HepG2 (cell line): ENCODE data around the gene CCDC121. TPM values are rescaled to one million over a fixed set of nuclear protein-coding genes. Genes with fewer than 3 reads are reported as not detected.

Experiments used
- ARNTL ChIP-seq: sonication (generic); formaldehyde crosslinking; IDR thresholded peaks from 2 replicates; pipeline ENCODE4 v1.4.0; 2020; ENCODE audit warnings: mild to moderate bottlenecking, missing genetic modification reagents
- FOXK2 ChIP-seq: fragments of 450-650 bp; IDR thresholded peaks from 2 replicates; pipeline ENCODE4 v1.6.1; 2016
- HNRNPK ChIP-seq: fragments of 200-400 bp; formaldehyde crosslinking; IDR thresholded peaks from 2 replicates; pipeline ENCODE4 v1.6.1; 2018; ENCODE audit warnings: low read length, low read depth, moderate library complexity, mild to moderate bottlenecking; ENCODE audit not compliant: poor library complexity, severe bottlenecking
- KLF6 ChIP-seq: IDR thresholded peaks from 2 replicates; pipeline ENCODE4 v1.8.0; 2016; ENCODE audit warnings: missing biosample characterization, missing genetic modification reagents
- POGZ ChIP-seq: sonication (generic); formaldehyde crosslinking; IDR thresholded peaks from 2 replicates; pipeline ENCODE4 v1.4.0; 2020; ENCODE audit warnings: mild to moderate bottlenecking, missing genetic modification reagents
- PPARG ChIP-seq: conservative IDR thresholded peaks from 2 replicates; pipeline ENCODE4 v1.6.1; 2016; ENCODE audit warnings: missing biosample characterization, missing genetic modification reagents
- SMARCC2 ChIP-seq: fragments of 450-650 bp; IDR thresholded peaks from 2 replicates; pipeline ENCODE4 v1.6.1; 2017; ENCODE audit warnings: antibody characterized with exemption, mild to moderate bottlenecking
- SP2 ChIP-seq: sonication (generic); formaldehyde crosslinking; IDR thresholded peaks from 2 replicates; pipeline ENCODE4 v1.5.1; 2020; ENCODE audit warnings: mild to moderate bottlenecking, missing genetic modification reagents
- ZBTB20 ChIP-seq: sonication (generic); formaldehyde crosslinking; IDR thresholded peaks from 2 replicates; pipeline ENCODE4 v1.8.1; 2023; ENCODE audit warnings: missing genetic modification reagents, low read depth, mild to moderate bottlenecking, borderline replicate concordance
- ZMAT3 ChIP-seq: sonication (generic); formaldehyde crosslinking; conservative IDR thresholded peaks from 2 replicates; pipeline ENCODE4 v1.7.0; 2021; ENCODE audit warnings: missing genetic modification reagents
- ZNF274 ChIP-seq: sonication (generic); formaldehyde crosslinking; IDR thresholded peaks from 2 replicates; pipeline ENCODE4 v1.5.1; 2020; ENCODE audit warnings: mild to moderate bottlenecking, missing genetic modification reagents
- ZNF30 ChIP-seq: sonication (generic); formaldehyde crosslinking; IDR thresholded peaks from 2 replicates; pipeline ENCODE4 v1.5.0; 2020; ENCODE audit warnings: mild to moderate bottlenecking, missing genetic modification reagents
- ZNF564 ChIP-seq: sonication (generic); formaldehyde crosslinking; IDR thresholded peaks from 2 replicates; pipeline ENCODE4 v1.8.1; 2023; ENCODE audit warnings: mild to moderate bottlenecking, missing genetic modification reagents
- ZNF570 ChIP-seq: sonication (generic); formaldehyde crosslinking; IDR thresholded peaks from 2 replicates; pipeline ENCODE4 v1.4.0; 2020; ENCODE audit warnings: mild to moderate bottlenecking, missing genetic modification reagents, borderline replicate concordance
- polyA plus RNA-seq, 8 experiments: library from polyadenylated mRNA; depleted of rRNA in 3 of 8; stranded (reverse) in 7 of 8; unstranded in 1 of 8; fragments of >200 nt; fragmentation: Illumina TruSeq in 4 of 8; extraction: Trizol in 4 of 8; gene quantifications; 2 replicates each; pipeline versions ENCODE4 v1.2.1 to v1.2.3, GENCODE V29; 2011 to 2016; ENCODE audit warnings: low read depth in 4 of 8, missing spikeins in 1 of 8, mixed read lengths in 1 of 8; ENCODE audit not compliant: insufficient read depth in 1 of 8
- total RNA-seq, 5 experiments: library from RNA; depleted of rRNA; stranded (reverse); fragments of >200 nt; fragmentation: Illumina TruSeq; extraction: Trizol; gene quantifications; 2 replicates each; pipeline ENCODE4 v1.2.3, GENCODE V29; 2016; ENCODE audit warnings: low read depth in 1 of 5
- TF ChIP-seq, protein P1 (sequence below): sonication (generic); formaldehyde crosslinking; IDR thresholded peaks from 2 replicates; pipeline ENCODE4 v1.4.0; 2020; ENCODE audit warnings: missing genetic modification reagents
- TF ChIP-seq, protein P2 (sequence below): sonication (generic); formaldehyde crosslinking; IDR thresholded peaks from 2 replicates; pipeline ENCODE4 v1.4.0; 2020; ENCODE audit warnings: low read depth, mild to moderate bottlenecking, missing genetic modification reagents
- TF ChIP-seq, protein P3 (sequence below): IDR thresholded peaks from 2 replicates; pipeline ENCODE4 v1.6.1; 2016; ENCODE audit warnings: low read depth, borderline replicate concordance
- TF ChIP-seq, protein P4 (sequence below): IDR thresholded peaks from 2 replicates; pipeline ENCODE4 v1.6.1; 2016; ENCODE audit warnings: control low read depth
- TF ChIP-seq, protein P5 (sequence below): sonication (generic); formaldehyde crosslinking; IDR thresholded peaks from 2 replicates; pipeline ENCODE4 v1.4.0; 2020; ENCODE audit warnings: missing genetic modification reagents, borderline replicate concordance

CCDC121 gene
- total and polyA plus RNA-seq, 2 of the 13 experiments (the other 11 are each of a cell fraction or from before 2014, with no cell fraction given): 1.9 to 3.0 TPM

DNA sequence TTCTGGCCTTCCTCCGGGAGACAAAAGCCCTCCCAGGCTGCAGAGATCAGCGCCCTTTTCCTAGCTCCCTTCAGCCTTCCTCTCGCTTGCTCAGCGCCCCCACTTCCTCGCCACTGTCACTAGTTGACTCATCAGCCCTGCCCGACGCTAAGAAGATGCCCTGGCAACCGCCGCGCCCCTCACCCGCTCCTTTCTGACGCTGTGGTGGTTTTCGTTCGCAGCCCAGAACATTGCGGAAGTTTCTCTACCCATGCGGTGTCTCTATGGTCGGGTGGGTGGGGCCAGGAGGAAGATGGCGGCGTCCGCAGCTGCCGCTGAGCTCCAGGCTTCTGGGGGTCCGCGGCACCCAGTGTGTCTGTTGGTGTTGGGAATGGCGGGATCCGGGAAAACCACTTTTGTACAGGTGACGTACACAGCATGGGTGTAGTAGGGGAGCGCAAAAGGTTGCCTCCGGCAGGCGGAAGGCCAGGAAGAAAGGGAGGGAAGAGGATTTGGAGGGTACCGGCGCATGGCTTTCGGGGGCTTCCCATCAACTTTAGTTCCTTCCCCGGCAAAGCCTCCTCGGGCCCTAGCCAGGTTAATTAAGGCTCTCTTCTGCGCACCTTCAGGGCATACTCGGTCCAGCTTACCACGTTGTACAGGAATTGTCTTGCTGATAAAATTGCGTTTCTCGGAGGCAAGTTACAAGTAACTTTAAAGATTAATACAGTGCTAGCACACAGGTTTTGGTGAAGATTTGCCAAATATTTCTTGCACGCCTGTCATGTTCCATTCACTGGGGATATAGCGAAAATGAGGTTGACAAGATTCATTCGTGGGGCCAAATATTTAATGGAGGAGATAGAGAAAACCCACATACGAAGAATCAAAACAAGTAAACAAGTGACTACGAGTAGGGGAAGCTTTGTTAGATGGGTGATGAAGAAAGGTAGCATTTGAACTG lies at the start of gene CCDC121, which contains the start of gene GPN1 (continued):
- TF ChIP-seq SP2 (CRISPR knock-in tag) (peak; percentile 34; the same call in 1 of the 2 replicates), ZNF30 (no peak), HNRNPK (no peak), ZBTB20 (peak; percentile 90), ZNF564 (CRISPR knock-in tag) (peak; percentile 88), PPARG (CRISPR knock-in tag) (peak; percentile 55), ZNF274 (no peak), KLF6 (peak; percentile 86), ZNF570 (no peak), ZMAT3 (peak; percentile 85), SMARCC2 (no peak), FOXK2 (peak; percentile 80), ARNTL (CRISPR knock-in tag) (peak; percentile 35; the same call in 1 of the 2 replicates), POGZ (CRISPR knock-in tag) (peak; percentile 80)
- TF ChIP-seq, protein P1, sequence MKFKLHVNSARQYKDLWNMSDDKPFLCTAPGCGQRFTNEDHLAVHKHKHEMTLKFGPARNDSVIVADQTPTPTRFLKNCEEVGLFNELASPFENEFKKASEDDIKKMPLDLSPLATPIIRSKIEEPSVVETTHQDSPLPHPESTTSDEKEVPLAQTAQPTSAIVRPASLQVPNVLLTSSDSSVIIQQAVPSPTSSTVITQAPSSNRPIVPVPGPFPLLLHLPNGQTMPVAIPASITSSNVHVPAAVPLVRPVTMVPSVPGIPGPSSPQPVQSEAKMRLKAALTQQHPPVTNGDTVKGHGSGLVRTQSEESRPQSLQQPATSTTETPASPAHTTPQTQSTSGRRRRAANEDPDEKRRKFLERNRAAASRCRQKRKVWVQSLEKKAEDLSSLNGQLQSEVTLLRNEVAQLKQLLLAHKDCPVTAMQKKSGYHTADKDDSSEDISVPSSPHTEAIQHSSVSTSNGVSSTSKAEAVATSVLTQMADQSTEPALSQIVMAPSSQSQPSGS (CRISPR knock-in tag): peak; percentile 70
- TF ChIP-seq, protein P2, sequence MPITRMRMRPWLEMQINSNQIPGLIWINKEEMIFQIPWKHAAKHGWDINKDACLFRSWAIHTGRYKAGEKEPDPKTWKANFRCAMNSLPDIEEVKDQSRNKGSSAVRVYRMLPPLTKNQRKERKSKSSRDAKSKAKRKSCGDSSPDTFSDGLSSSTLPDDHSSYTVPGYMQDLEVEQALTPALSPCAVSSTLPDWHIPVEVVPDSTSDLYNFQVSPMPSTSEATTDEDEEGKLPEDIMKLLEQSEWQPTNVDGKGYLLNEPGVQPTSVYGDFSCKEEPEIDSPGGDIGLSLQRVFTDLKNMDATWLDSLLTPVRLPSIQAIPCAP (CRISPR knock-in tag): 0 out of 2 replicates have a peak, but pooled peaks have one; percentile 36
- TF ChIP-seq, protein P3, sequence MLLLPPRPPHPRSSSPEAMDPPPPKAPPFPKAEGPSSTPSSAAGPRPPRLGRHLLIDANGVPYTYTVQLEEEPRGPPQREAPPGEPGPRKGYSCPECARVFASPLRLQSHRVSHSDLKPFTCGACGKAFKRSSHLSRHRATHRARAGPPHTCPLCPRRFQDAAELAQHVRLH (CRISPR knock-in tag): peak; percentile 93
- TF ChIP-seq, protein P4, sequence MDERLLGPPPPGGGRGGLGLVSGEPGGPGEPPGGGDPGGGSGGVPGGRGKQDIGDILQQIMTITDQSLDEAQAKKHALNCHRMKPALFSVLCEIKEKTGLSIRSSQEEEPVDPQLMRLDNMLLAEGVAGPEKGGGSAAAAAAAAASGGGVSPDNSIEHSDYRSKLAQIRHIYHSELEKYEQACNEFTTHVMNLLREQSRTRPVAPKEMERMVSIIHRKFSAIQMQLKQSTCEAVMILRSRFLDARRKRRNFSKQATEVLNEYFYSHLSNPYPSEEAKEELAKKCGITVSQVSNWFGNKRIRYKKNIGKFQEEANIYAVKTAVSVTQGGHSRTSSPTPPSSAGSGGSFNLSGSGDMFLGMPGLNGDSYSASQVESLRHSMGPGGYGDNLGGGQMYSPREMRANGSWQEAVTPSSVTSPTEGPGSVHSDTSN (CRISPR knock-in tag): no peak
- TF ChIP-seq, protein P5, sequence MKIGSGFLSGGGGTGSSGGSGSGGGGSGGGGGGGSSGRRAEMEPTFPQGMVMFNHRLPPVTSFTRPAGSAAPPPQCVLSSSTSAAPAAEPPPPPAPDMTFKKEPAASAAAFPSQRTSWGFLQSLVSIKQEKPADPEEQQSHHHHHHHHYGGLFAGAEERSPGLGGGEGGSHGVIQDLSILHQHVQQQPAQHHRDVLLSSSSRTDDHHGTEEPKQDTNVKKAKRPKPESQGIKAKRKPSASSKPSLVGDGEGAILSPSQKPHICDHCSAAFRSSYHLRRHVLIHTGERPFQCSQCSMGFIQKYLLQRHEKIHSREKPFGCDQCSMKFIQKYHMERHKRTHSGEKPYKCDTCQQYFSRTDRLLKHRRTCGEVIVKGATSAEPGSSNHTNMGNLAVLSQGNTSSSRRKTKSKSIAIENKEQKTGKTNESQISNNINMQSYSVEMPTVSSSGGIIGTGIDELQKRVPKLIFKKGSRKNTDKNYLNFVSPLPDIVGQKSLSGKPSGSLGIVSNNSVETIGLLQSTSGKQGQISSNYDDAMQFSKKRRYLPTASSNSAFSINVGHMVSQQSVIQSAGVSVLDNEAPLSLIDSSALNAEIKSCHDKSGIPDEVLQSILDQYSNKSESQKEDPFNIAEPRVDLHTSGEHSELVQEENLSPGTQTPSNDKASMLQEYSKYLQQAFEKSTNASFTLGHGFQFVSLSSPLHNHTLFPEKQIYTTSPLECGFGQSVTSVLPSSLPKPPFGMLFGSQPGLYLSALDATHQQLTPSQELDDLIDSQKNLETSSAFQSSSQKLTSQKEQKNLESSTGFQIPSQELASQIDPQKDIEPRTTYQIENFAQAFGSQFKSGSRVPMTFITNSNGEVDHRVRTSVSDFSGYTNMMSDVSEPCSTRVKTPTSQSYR (CRISPR knock-in tag): peak; percentile 66
